OCI-LY7 (cell line): Measurements from ENCODE around the gene CCR8.

Experiments
- EZH2phosphoT487 ChIP-seq: fragments of 200-600 bp; sonication (generic); IDR thresholded peaks from 2 replicates; pipeline ENCODE4 v1.6.1; 2018; ENCODE audit warnings: low read depth, borderline replicate concordance, mild to moderate bottlenecking, mixed run types, antibody characterized with exemption, low read length, moderate library complexity, mixed read lengths
- TF ChIP-seq, protein P1 (sequence below): fragments of 200-600 bp; sonication (generic); conservative IDR thresholded peaks from 2 replicates; pipeline ENCODE4 v1.5.1; 2014; ENCODE audit warnings: mild to moderate bottlenecking, antibody characterized with exemption, low read length, moderate library complexity, mixed read lengths

GRCh38 chr3:39343076-39343717 lies 13.7 kb downstream of the CCR8 start:
- TF ChIP-seq, protein P1, sequence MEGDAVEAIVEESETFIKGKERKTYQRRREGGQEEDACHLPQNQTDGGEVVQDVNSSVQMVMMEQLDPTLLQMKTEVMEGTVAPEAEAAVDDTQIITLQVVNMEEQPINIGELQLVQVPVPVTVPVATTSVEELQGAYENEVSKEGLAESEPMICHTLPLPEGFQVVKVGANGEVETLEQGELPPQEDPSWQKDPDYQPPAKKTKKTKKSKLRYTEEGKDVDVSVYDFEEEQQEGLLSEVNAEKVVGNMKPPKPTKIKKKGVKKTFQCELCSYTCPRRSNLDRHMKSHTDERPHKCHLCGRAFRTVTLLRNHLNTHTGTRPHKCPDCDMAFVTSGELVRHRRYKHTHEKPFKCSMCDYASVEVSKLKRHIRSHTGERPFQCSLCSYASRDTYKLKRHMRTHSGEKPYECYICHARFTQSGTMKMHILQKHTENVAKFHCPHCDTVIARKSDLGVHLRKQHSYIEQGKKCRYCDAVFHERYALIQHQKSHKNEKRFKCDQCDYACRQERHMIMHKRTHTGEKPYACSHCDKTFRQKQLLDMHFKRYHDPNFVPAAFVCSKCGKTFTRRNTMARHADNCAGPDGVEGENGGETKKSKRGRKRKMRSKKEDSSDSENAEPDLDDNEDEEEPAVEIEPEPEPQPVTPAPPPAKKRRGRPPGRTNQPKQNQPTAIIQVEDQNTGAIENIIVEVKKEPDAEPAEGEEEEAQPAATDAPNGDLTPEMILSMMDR = no peak
- TF ChIP-seq EZH2phosphoT487 = no peak
